HG03378 (cell line): ENCODE measurements around the gene PAPPA2.

Source experiments
- ATAC-seq: cut with Tn5 transposase; IDR thresholded peaks from one replicate; pipeline ENCODE4 v1.9.1; 2021; ENCODE audit warnings: mild to moderate bottlenecking, moderate library complexity; ENCODE audit not compliant: unreplicated experiment

Gene PAPPA2

DNA sequence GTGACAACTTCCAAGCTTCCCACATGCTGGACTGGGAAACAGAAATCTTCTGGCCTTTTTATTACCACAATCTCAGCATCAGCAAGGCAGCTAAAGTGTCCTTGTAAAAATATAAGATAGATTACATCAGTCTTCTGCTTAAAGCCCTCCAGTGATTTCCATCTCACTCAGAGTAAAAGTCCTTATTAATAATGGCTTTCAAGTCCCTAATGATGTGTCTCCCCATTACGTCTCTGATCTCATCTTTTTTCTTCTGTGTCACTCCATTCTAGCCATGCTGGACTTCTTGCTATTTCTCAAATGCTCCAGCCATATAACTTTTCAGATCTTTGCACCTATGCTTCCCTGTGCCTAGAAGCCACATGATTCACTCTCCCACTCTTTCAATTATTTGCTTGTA is 22.1 kb downstream of the PAPPA2 start:
- no peak for ATAC-seq

DNA sequence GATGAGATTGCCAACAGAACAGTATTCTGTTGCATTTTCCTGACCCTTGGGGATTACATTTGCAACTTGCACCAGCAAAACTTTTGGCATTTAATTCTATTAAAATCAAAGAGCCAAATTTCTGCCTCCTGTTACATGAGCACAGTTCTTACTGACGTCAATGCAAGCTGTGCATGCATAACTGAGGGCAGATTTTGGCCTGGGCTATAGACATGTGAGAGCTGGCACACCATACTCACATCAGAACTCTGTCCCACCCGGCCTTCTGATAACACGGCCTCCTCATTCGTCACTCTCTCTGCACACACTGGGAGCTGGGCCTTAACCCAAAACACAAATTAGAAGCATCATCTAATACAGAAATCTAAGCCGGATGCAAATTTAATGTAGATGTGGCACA is 31.5 kb downstream of the PAPPA2 start:
- no peak for ATAC-seq

DNA sequence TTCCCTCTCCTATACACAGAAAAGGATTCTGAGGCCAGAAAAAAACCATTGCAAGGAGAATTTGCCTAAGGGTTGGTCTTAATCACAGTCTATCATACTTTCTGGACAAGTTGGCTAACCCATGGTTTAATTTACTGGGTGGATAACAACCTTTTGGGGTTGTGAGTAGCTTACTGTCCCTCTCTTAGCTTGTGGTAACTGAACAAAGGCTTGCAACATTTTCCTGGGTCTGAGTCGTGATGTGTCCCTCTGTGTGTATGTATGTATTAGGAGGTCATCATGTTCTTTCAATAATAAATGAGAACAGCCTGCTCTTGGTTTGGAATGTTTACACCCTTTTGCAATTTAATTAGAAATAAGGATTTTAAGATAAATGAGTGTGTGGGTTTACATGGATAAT is 36.7 kb downstream of the PAPPA2 start:
- ATAC-seq = no peak

DNA sequence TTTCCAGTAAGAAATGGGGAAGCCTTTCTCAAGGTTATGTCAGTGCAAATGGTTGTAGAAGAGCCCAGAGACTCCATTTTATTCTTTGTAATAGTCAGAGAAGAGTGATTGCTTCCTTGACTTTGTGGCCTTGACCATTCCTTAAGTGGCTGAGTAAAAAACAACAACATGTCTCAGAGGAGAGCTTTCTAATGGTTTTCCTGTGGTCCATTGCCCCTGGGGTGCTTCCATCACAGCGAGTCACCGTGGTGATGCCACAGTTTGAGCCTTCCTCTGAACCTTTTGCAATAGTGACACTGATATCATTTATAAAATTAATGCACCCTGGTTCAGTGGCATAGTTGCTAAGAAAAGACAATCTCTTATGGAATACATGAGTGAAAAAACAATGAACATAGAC is 38.6 kb downstream of the PAPPA2 start:
- no peak for ATAC-seq

DNA sequence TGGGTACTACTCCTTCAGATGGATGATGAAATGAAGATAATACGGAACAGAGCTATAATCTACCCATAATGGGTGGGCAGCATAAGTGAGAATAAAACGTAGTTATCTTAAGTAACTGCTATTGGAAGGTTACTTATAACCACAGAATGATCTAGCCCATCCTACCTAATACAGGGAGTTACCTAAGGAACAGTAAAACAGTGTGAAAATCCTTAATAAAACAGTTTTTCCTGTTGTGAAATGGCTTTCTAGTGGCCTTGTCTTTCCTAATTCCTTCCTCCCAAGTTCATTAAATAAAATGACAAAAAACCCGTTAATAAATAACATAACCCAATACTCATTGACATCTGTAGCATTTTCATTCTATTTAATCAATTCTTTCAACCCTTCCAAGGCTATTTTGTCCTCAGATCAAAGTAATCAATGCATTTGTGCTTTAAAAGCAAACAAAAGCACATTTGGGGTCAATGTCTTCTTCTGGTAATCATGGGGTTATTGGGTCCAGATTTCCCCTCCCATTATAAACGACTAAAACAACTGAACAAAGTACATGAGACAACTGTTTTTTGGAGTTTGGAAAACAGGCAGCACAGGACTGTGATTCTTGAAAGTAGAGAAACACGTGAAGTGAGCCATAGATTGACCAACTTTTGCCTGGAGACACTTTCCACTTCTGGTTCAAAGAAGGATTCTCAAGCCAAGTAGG is 42.0 kb downstream of the PAPPA2 start:
- ATAC-seq = no peak

DNA sequence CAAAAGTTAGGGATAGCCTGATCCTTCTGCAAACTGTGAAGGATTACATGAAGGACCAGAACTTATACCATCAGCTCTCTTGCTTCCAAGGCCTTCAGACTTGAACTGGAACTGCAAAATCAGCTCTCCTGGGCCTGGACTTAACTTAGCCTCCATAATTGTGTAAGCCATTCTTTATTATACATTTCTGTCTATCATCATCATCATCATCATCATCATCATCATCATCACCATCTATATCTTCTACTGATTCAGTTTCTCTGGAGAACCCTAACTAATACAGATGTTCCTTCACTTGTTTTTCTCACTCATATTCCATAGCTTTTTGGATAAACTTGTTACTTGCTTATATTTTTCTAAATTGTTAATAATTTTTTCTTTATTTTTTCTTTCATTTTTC is 50.0 kb downstream of the PAPPA2 start:
- no peak for ATAC-seq

DNA sequence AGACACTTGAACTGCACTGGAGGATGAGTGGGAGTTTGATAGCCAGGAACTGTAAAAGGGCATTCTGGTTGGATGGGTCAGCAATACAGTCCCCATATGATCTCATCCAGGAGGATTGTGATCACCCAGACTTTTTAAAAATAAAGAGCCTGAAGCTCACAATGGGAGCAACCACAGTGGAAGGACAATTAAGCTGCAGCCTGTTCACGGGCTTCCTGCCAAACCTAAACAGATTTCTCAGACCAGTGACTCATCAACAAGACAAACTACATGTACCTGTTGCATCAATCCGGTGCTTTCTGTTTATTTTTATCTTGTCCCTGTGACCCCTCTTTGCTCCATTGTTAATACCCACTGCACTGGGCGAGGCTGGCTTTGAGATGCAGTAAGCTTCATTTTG is 52.3 kb downstream of the PAPPA2 start:
- ATAC-seq = no peak

DNA sequence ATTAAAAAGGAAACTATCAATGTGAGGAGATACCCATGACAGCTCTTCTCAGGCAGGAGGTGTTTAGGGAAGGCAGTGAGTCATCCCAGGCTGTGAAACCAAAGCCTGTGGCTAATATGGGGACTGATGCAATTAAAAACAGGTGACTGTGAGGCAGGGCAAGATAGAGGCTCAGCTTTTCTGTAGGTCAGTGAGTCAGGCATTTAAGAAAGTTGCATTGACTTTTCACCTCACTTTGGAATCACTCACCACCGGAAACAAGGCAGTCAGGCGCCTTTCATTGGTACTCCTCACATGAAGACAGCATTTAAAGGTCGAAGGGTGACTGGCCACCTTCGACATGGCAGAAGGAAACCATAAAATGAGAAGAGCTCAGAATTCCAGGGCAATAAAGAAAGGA is 54.5 kb downstream of the PAPPA2 start:
- peak; percentile 80 for ATAC-seq

DNA sequence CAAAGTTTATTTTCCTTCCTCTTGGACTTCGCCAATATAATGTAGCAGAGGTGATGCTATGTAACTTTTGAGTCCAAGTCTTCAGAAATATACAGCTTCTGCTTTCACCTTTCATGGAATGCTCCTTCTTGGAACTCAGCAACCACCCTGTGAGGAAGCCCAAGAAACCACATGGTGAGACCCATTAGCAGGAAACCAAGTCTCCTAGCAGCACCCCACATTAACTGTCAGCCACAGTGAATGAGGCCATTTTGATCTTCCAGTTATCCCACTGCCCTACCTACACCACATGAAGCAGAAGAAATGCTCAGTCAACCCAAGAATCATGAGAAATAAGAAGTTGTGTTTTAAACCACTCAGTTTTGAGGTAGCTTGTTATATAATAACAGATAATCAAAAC is 58.2 kb downstream of the PAPPA2 start:
- no peak for ATAC-seq

DNA sequence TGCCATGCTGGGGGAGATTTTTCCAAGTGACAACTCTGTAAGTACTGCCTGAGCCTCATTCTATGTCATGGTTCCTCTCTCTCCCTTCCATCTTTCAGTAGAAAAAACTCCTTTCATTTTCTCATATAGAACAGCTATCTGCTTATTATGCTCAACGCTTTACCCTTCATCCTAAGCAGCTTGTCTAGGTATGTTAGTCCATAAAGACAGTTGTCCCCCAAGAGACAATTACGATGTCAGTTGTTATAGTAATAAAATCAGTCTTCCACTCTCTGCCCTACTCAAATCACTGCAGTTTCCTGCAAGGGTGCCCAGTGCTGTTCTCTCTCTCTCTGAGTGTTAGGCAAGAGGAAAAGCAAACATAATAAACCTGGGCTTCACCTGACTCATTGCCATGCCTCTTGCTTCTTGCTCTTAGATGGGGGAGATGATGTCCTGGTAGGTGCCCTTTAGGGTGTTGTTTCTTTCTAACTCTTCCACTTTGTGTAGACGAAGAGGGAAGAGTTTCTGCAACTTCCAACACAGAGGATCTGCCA is 59.4 kb downstream of the PAPPA2 start:
- ATAC-seq = no peak

DNA sequence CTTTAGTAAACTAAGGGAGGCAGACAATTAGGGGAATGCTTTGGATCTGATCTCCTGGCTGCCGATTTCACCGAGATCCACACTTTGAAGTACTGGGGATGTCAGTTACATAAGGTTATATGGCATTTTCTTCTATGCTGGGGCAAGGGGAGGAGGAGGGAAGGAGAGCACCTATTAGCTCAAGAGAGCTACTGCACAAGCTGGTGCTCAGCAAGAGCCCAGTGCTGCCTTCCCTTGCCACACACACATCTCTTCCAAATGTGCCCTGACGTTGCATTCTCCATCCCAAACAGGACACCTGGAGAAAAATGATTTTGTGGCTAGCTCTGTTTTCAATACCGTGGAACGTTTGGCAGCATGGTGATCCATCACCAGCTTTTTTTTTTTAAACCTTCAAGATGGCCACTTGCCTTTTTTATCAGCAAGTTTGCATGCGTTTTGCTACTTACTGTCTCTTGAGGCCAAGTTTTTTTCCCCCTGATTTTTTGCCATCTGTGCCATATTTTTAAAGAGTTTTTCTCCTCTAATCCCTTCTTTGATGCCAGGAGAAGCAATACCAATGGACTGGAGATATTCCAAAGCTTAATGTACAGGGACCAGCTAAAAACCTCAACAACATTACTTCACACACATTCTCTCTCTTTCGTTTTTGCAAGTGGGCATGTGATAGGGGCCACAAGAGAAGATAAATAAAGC is 66.6 kb downstream of the PAPPA2 start:
- ATAC-seq = no peak

DNA sequence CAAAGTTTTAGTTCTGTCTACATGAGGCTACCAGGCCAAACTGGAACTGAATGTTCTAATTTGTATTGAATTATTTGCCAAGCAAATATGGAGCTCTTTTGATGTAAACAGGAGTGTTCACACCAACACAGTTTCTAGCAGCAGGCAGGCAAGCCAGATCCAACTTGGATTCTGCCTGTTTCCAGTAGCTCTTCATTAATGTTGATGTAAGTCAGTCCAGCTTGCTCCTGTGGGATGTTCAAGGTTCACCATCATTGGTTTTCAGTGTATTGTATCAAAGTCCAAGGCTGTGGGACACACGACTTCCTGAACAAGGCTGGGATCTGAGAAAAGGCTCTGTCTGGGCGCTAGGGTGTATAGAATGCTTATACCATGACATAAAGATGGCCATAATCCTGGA is 68.1 kb downstream of the PAPPA2 start:
- ATAC-seq = no peak

DNA sequence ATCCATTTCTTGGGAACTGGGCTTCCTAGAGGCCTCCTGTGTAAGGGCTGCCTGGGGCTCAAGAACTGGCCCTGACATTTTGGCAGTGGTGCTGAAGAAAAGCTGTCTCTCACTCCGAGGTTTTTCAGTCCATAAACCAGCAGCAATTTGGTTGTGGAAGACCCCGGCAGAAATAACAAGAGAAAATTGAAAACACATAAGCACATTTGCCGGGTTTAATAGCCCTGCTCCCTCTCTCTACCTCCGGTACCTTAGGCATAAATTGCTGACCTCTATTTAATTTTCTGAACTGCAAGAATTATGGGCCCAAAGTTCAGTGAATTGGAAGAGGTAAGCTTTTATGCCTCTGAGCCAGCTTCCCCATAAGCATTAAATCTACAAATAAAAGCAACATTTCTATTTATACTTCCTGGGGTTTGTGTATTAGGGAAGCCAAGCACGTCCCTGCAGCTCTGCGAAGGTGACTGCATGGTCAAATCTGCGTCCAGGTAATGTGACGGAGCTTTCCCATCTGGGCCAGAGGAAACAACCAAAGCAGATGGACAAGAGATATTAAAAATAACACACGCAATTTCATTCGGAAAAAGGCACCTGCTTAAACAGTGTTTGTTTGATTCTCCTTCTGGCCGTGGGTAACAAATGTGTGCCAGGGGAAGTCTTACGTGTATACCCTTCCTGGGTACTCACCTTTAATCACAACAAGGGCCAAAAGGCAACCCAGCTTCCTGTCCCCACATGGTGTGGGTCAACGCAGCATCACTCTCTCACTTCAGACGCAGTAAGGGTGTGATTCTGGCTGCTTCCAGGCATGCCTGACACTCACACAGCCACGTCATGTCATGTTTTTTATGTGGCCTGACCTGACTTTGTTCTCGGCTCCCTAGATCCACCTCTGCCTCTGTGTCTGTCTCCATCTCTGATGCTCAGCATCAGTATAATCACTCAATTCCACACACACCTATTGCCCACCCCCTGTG is 69.2 kb downstream of the PAPPA2 start:
- ATAC-seq = no peak

DNA sequence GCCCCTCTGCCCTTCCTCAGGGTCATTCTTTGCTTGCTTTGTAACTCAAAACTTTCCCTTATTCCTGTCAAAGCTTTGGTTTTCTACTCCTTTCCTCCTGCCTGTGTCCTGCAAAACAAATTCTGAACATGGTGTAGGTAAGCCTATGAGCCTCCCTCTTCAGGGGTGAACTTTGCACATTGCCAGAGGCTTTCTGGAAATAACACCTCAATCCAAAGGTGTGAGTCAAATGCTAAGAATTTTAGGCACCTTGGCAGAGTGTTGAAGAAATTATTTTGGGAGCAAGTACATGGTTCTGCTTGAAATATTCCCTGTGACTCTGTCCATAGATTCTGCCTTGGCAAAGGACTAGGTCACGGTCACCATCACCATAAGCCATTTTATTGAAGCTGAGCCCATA is 70.0 kb downstream of the PAPPA2 start:
- ATAC-seq = no peak

DNA sequence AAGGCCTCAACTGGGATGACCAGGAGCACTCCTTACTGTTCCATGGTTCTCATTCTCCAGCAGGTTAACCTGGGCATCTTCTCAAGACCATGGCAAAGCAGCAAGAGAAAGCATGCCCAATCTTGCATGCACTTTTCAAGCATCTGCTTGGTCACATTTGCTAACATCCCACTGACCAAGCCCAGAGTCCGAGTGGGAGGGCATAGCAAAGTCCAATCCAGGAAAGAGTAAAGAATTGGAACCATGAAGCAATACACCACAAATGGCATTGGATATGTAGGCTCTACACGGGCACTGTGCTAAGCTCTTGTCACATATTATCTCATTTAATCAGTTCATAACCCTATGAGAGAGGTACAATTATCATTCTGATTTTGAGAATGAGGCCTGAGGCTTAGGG is 73.6 kb downstream of the PAPPA2 start:
- no peak for ATAC-seq

DNA sequence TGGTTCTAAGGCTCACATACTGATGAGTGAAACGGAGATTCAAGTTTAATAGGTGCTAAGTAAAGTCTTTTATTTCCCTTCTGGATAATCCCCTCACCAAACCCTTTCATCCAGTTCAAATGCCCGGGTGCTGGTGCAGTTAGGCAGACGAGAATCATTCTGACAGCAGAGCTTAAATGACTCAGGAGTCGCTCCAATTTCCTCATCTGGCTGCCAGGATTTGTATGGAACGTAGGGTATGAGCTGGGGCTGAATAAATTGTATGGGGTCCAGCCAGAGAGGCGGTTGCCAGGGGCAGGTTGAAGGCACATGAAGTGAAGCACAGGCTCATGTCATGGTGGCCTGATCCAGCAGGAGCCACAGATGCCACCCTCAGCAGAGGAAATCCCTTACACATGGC is 76.0 kb downstream of the PAPPA2 start:
- ATAC-seq = no peak

DNA sequence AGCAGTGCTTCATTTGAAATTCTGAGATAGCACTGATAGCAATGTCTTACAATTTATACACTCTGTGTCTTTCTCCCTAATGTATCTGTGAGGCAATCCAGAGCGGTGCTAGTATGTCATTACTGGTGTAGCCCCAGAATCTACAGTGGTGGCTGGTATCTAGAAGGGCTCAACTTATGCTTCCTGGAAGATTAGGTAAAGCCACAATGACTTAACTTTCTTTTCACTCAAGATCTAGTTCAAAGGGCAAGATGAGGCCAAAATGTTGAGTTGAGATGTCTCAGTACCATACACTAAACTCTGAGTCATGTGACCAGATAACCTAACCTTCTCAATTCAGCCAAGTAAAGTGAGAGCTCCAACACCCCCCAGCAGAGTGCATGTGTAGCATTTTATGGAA is 77.5 kb downstream of the PAPPA2 start:
- no peak for ATAC-seq

DNA sequence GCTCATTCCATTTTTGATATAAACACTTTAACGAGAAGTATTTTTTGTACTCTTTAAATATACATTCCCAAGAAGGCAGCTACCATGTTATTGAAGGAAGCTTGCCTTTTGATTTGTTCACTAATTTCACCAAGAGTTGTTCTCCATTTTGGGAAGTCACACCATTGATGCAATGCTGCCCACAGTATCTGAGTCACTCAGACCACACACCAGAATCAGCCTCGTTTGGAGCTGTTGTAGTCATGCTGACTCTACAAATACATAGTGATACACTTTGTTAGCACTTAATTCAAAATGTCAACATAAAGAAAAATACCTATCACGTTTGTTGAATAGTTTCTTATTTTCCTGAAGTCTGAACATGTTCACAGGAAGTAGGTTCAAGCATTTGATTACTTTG is 78.7 kb downstream of the PAPPA2 start:
- no peak for ATAC-seq

DNA sequence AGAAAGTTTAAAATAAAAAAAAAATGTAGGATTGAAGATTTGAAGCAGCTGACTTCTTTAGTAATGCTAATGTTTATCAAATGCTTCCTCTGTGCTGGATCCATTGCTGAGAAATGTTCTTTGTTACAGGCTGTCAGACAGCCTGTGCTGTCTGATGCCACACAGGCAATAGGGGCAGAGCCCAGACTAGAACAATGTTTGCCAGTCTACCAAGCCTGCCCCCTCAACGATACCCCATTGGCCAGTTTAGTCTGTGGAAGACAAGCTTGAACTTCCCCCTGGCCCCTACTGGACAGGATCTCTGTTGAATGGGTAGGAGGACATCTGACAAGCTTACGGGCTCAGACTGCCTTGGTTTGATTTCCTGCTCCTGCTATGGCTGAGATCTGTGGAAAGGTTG is 79.4 kb downstream of the PAPPA2 start:
- ATAC-seq = no peak

DNA sequence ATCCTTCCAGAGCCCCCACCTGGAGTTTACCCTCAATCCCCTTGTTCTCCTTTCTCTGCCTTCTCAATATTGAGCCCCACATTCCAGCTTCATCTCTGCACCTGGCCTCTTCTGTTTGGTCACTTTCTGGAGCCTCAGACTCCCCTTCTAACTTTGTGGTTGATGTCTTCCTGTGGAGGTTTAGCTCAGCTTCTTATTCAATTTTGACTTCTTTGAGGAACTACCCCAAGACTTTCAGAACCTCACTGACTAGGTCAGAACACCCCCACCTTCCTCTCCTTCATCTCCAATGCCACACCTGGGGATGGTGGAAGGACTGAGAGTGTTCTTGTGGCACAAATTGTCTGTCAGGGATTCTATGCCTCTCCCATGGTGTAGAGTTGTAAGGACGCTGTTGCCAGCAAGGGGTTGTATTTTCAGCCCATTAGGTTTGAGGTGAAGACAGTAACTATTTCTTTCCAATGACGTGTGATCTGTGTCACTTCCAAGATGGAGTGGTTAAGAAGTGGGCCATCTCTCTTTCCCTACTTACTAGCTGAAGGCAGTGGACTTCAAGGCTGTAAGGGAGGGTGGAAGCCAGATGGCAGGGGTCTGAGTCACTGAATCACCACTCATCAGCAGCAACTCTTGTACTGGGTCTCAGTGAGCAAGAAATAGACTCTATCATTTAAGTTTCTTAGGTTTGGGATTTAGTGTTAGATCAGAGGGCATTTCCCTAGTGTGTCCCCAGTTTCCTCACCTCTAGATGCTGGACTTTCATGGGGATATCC is 80.6 kb downstream of the PAPPA2 start:
- ATAC-seq = no peak
